Bronchial epithelial cell (primary cell): ENCODE measurements around the gene LILRA6. TPM values are rescaled to one million over a fixed set of nuclear protein-coding genes. Genes with fewer than 3 reads are reported as not detected.

Experiments used
- DNase-seq: peaks from one replicate; pipeline ENCODE4 v3.0.0-alpha.2; 2010; ENCODE audit warnings: low read depth
- FAIRE-seq: peaks from 2 replicates; lab custom pipeline; 2011; peaks lifted over from hg19 to GRCh38; lab: Jason Lieb, UNC
- H3K27me3 ChIP-seq: 2 replicates; pipeline ENCODE4 v1.5.1; 2011; ENCODE audit warnings: low read length; ENCODE audit not compliant: control insufficient read depth, insufficient read depth
- H3K36me3 ChIP-seq: 2 replicates; pipeline ENCODE4 v1.5.1; 2011; ENCODE audit warnings: low read length; ENCODE audit not compliant: control insufficient read depth, insufficient read depth
- H3K4me3 ChIP-seq: 2 replicates; pipeline ENCODE4 v1.5.1; 2011; ENCODE audit warnings: mild to moderate bottlenecking, low read depth, low read length, control low read depth
- total RNA-seq: library from RNA; depleted of rRNA; stranded (reverse); fragments of >200 nt; gene quantifications from 2 replicates; pipeline ENCODE4 v1.2.1, GENCODE V29; 2014
- TF ChIP-seq, protein P1 (sequence below): IDR thresholded peaks from 2 replicates; pipeline ENCODE4 v1.5.1; 2011; ENCODE audit warnings: mild to moderate bottlenecking, moderate library complexity, low read length, control low read depth, inconsistent platforms; ENCODE audit not compliant: insufficient read depth, severe bottlenecking

LILRA6 gene
- total RNA-seq, 1 donor from 2014 or later: not detected

- H3K36me3 ChIP-seq: peaks cover 14% of the 10 kb centered on the region
- FAIRE-seq: no peak
- TF ChIP-seq, protein P1, sequence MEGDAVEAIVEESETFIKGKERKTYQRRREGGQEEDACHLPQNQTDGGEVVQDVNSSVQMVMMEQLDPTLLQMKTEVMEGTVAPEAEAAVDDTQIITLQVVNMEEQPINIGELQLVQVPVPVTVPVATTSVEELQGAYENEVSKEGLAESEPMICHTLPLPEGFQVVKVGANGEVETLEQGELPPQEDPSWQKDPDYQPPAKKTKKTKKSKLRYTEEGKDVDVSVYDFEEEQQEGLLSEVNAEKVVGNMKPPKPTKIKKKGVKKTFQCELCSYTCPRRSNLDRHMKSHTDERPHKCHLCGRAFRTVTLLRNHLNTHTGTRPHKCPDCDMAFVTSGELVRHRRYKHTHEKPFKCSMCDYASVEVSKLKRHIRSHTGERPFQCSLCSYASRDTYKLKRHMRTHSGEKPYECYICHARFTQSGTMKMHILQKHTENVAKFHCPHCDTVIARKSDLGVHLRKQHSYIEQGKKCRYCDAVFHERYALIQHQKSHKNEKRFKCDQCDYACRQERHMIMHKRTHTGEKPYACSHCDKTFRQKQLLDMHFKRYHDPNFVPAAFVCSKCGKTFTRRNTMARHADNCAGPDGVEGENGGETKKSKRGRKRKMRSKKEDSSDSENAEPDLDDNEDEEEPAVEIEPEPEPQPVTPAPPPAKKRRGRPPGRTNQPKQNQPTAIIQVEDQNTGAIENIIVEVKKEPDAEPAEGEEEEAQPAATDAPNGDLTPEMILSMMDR: no peak
Observed at GRCh38 chr19:54211235-54211634, 31.4 kb downstream of the LILRA6 start.

DNA sequence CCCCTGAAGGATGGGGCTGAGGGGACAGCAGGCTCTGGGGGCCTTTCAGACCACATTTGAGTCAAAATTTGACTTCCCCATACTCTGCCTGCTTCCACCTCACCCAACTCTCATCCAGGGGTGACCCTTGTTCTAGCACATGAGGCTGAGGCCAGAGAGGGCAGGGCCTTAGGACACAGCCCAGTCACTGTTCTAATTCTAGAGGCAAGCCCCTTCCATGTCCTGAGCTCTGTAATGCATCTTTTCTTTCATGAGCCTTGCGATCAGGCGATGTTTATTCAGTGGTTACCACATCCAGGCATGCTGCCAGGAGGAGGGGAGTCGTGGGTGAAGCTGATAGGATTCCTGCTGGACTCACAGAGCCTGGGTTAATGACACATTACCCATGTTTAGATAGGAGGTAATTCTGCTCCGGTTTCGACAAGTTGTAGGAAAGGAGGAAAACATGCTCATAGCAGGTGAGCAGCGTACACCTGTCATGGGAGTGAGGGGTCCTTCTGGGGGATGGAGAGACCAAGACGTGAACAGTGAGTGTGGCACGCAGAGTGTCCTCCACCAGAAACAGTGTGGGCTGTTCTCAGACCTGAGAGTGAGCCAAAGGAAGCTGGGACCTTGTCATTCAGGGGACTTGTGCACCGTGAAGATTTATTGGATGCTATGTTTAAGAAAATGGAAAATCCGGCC, 32.6 kb downstream of the LILRA6 start:
- Histone ChIP-seq H3K36me3 (peaks cover 21% of the 10 kb centered on the region), H3K27me3 (no peaks in the 10 kb centered on the region), H3K4me3 (no peak overlapping the region)
- FAIRE-seq: peak; percentile 92
- TF ChIP-seq, protein P1: no peak
- DNase-seq: peak; percentile 96

More at GRCh38 chr19:54211235-54211634, 31.4 kb downstream of the LILRA6 start:
- DNase-seq: no peak
- Histone ChIP-seq H3K27me3 (no peaks in the 10 kb centered on the region), H3K4me3 (no peak overlapping the region)

DNA sequence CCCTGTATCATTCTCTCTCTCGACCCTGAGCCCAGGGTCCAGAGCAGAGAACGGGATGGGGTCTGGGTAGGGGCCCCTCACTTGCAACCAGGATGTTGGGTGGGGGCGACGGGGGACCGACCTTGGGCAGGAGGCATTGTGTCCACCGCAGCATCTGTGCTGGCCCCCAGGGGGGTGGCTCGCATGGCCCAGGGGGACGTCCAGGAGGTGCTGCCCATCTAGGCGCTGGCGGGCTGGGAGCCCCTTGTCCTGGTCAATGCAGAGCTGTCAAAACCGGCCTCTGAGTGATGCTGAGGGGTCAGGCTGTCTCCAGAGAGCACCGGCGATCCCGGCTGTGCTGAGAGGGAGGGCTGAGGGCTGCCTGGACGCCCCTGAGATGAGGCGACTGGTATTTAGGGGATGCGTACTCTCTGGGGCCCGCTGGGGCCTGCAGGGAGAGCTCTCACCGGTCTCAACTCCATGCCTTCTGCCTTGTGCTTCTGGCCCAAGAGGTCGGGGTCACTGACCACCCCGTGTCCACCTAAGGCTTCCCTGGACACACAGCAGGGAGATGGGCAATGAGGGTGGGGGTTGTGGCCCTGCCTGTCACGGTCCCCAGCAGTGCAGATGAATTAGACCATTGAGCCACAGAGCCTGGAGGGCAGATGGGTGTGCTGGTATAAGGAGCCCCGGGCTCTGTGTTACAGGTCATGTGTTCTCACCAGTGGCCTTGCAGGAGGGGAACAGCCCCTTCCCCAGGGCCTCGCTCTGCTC, 33.4 kb downstream of the LILRA6 start:
- H3K4me3 ChIP-seq: no peak overlapping the region
- TF ChIP-seq, protein P1: no peak
- no peaks in the 10 kb centered on the region for H3K27me3 ChIP-seq
- H3K36me3 ChIP-seq: peaks cover 28% of the 10 kb centered on the region
- DNase-seq: no peak
- no peak for FAIRE-seq

GRCh38 chr19:54208784-54209057, 33.9 kb downstream of the LILRA6 start:
- TF ChIP-seq, protein P1: no peak
- Histone ChIP-seq H3K36me3 (peaks cover 32% of the 10 kb centered on the region), H3K4me3 (no peak overlapping the region), H3K27me3 (no peaks in the 10 kb centered on the region)
- no peak for FAIRE-seq
- no peak for DNase-seq

DNA sequence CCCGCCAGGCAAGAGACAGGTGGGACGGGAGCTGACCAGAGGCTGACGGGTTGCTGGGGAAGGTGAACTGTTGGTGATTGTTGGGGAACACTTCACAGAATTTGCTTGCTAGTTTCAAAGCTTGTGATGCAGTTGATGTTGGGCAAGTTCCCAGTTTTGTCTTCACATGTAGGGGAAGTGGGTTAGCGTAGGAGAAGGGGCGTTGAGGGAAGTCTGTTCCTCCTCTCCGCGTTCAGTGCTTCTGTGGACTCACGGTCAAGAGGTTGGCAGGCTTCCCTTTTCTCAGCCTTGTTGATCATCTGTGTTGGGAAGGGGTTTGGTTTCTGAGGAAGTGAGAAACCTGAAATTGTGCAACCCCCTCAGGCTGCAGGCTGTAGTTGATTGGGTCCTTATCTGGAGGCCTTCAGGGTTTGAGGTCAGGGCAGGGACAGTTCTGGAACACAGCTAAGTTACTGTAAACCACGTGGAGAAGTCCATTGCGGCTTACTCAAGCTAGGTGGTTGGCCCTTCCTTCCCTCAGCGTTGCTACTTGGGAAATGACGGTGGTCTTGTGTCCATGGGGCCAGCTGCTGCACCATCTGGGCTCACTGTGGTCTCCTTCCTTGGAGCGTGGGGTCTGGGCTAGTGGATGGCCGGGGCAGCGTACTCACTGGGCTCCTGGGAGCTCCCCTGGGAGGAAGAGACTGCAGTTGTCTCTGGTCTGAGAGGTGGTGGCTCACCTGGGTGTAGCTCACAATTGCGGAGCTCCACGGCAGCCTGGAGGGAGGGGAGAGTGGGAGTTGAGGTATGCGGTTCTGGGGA, 34.4 kb downstream of the LILRA6 start:
- Histone ChIP-seq H3K4me3 (no peak overlapping the region), H3K36me3 (peaks cover 37% of the 10 kb centered on the region), H3K27me3 (no peaks in the 10 kb centered on the region)
- DNase-seq: peak; percentile 43
- no peak for FAIRE-seq
- TF ChIP-seq, protein P1: no peak
